ENCODE measurements around the gene PPBP.

Gene PPBP

GRCh38 chr4:73944061-73944875, 43.7 kb downstream of the PPBP start:
- DNase-seq (ENCODE audit: low read depth): peak; percentile 21
- H3K4me3 ChIP-seq (ENCODE audit: low read length): peak overlapping the region; percentile 37
- no peak for TF ChIP-seq CTCF (IDR thresholded peaks at IDR 0.05; ENCODE audit: insufficient read depth, low read depth, low read length, missing control alignments)

GRCh38 chr4:73943555-73943954, 44.4 kb downstream of the PPBP start:
- DNase-seq (ENCODE audit: low read depth): no peak
- TF ChIP-seq CTCF (IDR thresholded peaks at IDR 0.05; ENCODE audit: insufficient read depth, low read depth, low read length, missing control alignments): no peak
- no peak overlapping the region for H3K4me3 ChIP-seq (ENCODE audit: low read length)

- TF ChIP-seq CTCF (IDR thresholded peaks at IDR 0.05; ENCODE audit: insufficient read depth, low read depth, low read length, missing control alignments): no peak
- no peak for DNase-seq (ENCODE audit: low read depth)
- no peak overlapping the region for H3K4me3 ChIP-seq (ENCODE audit: low read length)
Observed at GRCh38 chr4:73936969-73937368, 51.0 kb downstream of the PPBP start.

Measured in epithelial cell of esophagus (primary cell).